Stimulated activated CD4-positive, alpha-beta T cell treated with anti-CD3 and anti-CD28 coated beads, Interleukin-15, amount 100 ng/mL, for 48 hours (primary cell): Measurements from ENCODE around the gene IQSEC3.

Experiments
- DNase-seq, 2 donors: peaks; one replicate each; pipeline ENCODE4 v3.0.0-alpha.2; 2020; ENCODE audit warnings: low read depth in 2 of 2

The IQSEC3 gene

DNA sequence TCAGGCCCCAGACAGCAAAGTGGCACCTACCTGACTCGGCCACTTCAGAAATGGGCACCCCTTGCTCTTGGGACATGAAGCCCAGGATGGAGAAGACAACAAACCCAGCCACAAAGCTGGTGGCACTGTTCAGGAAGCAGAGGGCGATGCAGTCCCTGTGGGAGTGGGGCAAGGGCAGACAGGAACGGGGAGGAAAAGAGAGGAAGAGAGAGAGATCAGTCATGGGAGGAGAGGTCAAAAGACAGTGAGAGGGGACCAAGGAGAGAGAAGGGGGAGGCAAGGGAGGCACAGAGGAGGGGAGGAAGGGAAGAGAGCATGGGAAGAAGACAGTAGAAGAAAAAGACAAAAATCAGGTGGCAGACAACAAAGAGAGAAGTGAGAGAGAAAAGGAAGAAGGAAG, 130.8 kb downstream of the IQSEC3 start:
- no peak for DNase-seq

DNA sequence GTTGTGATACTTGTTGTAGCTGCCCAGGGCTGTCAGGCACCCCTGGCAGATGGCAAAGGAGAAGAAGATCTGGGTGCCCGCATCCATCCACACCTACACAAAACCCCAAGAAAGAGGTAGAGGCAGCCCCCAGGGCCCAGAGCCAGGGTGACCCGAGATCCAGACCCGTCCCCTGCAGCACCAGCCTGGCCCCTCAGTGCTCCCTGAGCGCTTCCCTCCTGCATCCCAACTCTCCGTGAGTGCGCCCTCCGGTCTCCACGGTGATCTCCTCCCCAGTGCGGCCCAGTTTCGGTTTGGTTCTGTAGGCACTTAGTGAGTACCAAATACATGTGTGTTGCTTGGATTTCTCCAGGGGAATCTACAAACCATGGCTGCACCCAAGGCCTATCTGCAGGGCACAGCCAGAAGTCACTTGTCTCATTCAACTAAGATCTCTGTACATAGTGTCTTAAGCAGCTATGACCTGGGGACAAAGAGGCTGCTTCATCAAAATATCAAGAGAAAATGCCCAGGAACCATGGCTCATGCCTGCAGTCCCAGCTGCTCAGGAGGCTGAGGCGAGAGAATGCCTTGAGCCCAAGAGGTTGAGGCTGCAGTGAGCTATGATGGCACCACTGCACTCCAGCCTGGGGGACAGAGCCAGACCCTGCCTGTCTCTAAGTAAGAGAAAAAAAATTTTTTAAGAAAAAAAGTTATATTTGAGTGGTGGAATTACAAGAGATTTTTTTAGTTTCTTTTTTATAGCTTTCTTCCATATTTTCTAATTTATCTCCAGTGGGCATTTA, 131.5 kb downstream of the IQSEC3 start:
- no peak for DNase-seq

GRCh38 chr12:198705-199104, 132.1 kb downstream of the IQSEC3 start:
- DNase-seq, result no peak

DNA sequence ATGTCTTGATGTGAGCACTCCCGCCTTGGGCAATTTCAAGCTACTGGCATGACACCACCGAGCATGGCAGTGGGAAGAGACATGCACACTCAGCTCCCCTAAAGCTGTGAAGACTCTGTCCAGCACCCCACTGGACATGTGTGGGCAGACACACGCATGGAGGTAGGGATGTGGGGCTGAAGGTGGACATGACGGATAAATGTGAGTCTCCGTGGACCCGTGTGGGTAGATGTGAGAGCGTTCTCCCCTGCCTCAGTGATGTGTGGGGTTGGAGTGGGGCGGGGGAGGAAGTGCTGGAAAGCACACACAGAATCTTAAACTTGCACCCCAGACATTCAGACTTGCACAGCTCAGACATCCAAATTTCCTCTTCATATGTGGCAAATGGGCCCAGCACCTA, 134.8 kb downstream of the IQSEC3 start:
- no peak for DNase-seq

GRCh38 chr12:202081-202731, 135.6 kb downstream of the IQSEC3 start:
- DNase-seq, result no peak

- no peak for DNase-seq
These were observed 136.5 kb downstream of the IQSEC3 start for GRCh38 chr12:203074-203461.

DNA sequence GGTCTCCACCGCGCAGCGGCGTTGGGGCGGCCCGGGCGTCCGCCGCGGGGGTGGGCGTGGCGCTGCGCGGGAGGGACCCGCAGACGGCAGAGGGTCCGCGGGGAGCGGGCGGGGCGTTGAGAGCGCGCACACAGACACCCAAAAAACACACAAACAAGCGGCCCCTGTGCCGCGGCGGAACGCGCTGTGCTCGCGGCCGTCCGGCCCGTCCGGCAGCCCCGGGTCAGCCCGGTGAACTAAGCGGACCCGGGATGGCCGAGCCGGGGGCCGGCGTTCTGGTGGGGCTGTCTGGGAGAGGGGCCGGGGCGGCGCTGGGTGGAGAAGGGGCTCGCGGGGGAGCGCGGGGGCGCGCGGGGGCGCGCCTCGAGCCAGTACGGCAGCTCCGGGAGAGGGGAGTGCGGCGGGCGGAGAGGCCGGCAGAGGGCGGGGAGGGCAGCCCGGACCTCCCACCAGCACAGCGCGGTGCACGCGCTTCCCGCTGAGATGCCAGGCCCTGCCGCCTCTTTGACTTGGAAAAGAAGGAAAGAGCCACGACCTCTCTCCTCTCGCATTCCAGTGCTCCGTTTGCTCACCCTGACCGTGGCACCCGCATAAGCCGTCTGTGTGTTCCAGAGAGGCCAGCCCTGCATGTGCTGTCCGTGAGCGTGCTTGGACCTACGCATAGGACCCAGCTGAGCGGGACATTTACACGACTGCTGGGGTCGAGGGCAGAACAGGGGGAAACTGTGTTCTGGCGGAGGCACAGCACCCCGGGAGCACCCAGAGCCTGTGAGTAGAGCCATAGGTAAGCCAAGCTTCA, 137.1 kb downstream of the IQSEC3 start:
- DNase-seq, result no peak

GRCh38 chr12:204261-204678, 137.7 kb downstream of the IQSEC3 start:
- DNase-seq, result no peak

DNA sequence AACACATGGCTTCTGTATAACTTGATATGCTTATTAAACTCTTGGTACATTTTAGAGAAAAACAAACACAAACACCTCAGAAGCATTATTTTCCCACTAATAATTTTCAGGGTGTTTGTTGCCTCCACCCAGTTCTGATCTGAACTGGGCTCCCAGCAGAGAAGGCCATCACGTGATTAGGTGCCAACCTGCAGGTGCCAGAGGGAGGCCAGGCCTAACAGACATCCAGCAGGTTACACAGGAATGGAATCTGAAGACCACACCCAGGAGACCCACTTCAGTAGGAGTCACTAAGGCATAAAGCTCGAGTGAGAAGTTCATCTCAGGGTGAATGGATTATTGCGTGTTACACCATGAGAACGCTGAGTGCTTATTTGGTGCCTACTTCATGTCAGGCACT, 138.5 kb downstream of the IQSEC3 start:
- no peak for DNase-seq

DNA sequence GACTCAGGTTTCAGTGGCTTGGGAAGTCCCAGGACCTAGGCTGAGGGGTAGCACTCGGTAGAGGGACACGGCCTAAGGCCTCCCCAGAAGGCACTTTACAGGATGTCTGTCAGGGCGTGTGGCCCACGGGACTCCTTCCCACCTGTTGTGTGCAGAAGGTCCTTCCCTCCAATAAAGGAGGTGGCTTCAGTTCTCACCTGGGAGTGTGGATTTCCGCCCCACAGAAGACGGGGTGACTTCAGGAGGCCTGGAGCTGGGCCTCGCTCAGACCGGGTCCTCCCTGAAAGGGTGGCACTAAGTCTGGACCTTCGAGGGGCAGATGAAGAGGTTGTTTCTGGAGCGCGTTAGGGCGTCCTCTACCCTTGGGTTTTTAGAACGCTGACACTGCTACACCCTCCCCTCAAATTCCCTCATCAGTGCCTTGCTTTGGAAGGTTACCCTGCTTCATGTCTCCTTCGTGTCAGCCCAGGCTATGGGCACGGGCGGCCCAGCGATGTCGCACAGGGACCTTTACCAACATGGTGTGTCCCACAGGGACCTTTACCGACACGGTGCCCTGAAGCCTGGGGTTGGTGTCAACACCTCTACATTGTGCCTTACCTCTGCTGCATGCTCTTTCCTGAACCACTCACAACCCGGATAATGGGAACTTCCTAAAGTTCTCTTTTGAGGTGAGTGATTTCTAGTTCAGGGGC, 140.3 kb downstream of the IQSEC3 start:
- DNase-seq, result no peak

DNA sequence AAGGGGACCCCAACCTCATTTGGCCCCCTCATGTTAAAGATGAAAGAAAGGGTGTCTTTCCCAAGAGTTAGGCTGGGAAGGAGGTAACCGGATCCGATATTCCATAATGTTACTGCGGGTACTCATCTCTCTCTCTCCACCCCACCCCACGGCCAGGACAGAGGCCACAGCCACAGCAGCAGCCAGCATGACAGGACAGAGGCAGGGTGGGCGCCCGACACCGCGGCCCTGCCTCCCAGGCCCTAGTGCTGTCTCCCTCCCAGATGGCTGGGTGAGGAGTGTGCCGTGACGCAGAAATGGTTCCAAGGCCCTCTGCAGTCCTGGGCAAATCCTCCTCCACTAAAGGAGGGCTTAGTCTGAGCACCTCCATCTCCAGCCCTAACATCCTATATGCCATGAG, 141.2 kb downstream of the IQSEC3 start:
- no peak for DNase-seq

DNA sequence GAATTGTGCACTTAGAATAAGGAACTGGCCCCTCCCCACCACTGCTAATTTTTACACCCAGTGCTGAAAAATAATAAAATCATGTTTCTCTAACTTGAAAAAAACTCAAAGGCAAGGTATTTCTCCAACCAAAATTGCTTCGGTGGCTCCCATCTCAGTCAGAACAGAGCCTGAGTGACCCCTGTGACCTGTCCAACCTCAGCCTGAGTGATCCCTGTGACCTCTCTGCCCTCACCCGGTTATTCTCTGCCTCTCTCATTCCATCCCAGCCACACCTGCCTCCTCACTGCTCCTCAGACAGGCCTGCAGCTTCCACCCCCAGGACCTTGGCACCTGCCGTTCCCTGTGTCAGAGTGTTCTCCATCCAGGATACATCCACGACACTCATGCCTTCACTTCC, 142.2 kb downstream of the IQSEC3 start:
- DNase-seq, result no peak

DNA sequence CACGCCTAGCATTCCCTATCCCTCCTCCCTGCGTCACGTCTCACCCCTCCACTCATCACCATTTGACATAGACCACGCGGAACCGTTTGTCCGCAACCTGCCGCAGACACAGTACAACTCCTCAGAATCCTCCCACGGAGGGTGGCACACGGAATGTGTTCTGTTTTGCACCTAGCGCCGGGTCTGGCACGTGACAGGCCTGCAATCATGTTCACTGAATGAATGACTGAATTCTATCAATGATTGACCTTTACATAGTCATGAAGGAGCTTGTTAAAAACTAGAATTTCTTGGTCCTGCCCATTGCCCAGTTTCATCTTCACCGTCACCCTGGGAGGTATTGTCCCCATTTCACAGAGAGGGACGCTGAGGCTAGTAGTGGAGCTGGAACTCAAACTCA, 142.7 kb downstream of the IQSEC3 start:
- DNase-seq, result no peak

DNA sequence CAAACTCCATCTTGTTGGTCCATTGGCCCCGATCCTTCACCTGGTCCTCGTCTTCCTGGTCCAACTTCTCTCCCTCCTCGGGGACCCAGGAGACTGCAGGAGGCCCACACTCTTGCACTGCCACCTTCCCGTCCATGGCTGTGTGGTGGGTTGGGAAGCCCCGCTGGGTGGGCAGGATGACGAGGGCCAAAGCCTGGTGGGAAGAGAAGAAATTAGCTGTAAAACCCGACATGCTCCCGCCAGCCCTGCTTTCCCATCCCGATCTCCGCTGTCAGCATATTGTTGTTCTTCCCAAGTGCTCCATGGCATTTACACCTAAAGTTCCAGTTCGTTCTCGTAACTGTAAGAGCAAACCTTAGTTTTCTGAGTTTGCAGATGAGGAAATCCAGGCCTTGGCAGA, 143.3 kb downstream of the IQSEC3 start:
- DNase-seq, result no peak

DNA sequence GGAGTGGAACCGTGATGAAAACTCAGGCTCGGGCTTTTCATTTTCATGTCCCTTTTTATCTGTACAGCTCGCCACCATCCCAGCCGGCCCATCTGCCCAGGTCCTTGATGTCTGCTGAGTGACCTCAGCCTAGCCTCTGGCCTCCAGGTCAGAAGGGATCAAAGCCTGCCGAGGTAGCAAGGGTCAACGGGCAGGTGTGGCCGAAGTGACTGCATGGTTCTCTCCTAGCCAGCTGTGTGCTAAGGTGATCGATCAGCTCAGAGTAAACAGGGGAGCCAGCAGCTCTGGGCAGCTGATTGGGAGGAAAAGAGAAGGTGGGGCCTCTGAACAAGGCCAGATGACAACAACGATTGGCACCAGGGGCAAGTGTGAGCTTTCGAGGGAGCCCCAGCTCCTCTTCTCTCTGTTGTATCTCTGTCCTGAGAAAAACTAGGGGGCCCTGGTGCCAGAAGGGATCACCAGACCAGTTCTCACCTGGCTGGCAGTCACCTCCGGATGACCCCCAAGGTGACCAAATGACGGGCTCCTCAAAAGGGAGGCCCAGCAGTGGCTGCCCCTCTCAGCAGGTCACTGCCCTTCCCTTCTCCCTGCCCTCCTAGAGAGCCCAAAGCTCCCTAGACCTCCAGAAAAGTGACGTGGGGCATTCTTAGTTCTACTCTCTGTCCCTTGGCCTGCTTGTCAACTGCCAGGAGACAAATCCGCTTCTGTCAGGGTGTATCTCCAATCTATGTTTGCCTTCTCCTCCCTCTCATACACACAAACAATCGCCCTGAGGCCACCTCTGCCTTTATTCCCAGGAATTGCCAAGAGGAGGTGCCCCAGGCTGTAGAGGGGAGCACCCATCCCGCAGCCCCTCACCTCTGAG, 143.9 kb downstream of the IQSEC3 start:
- DNase-seq, result no peak

- DNase-seq, result no peak
These were observed 144.5 kb downstream of the IQSEC3 start for GRCh38 chr12:211142-211465.

GRCh38 chr12:211639-212414, 145.3 kb downstream of the IQSEC3 start:
- DNase-seq, result no peak

DNA sequence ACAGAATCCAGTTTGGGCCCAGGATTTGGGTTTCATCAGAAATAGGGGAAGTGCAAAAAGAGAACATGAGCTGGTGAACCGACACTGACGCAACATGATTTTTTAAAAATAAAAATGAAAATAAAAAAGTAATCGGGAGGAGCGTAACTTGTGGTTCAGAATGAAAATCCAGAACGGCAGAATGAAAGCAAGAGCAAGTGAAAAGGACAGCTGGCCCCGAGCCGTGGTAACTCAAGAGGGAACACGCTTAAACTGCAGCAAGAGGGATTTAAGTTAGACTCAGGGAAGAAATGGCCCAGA, 145.8 kb downstream of the IQSEC3 start:
- no peak for DNase-seq

GRCh38 chr12:212715-213526, 146.4 kb downstream of the IQSEC3 start:
- no peak for DNase-seq

GRCh38 chr12:213527-213932, 147.0 kb downstream of the IQSEC3 start:
- no peak for DNase-seq
